HUES64 (cell line): ENCODE measurements around the gene PLB1.

Experiments used
- H3K27ac ChIP-seq: 2 replicates; pipeline ENCODE4 v1.7.0; 2013; ENCODE audit warnings: low read depth, low read length, inconsistent platforms
- H3K27me3 ChIP-seq: 2 replicates; pipeline ENCODE4 v1.6.1; 2013; ENCODE audit warnings: mild to moderate bottlenecking, low read length; ENCODE audit not compliant: insufficient read depth
- H3K36me3 ChIP-seq: 2 replicates; pipeline ENCODE4 v1.6.1; 2013; ENCODE audit warnings: mild to moderate bottlenecking, low read length; ENCODE audit not compliant: insufficient read depth
- H3K4me1 ChIP-seq: 2 replicates; pipeline ENCODE4 v1.6.1; 2013; ENCODE audit warnings: mild to moderate bottlenecking, low read length, moderate library complexity; ENCODE audit not compliant: insufficient read depth
- H3K4me3 ChIP-seq: 2 replicates; pipeline ENCODE4 v1.5.1; 2013; ENCODE audit warnings: mild to moderate bottlenecking, low read length, moderate library complexity
- H3K9ac ChIP-seq: 2 replicates; pipeline ENCODE4 v1.6.1; 2013; ENCODE audit warnings: mild to moderate bottlenecking, low read depth, low read length
- H3K9me3 ChIP-seq: 2 replicates; pipeline ENCODE4 v1.6.1; 2013; ENCODE audit warnings: low read depth, low read length; ENCODE audit not compliant: insufficient read depth
- WGBS: fragments of 150-250, 120-280 bp; methylation state at CpG from one replicate; pipeline ENCODE4 v1.1.7; 2013; ENCODE audit warnings: missing lambda C conversion rate; 5-methylcytosine and 5-hydroxymethylcytosine counted together

PLB1 gene

DNA sequence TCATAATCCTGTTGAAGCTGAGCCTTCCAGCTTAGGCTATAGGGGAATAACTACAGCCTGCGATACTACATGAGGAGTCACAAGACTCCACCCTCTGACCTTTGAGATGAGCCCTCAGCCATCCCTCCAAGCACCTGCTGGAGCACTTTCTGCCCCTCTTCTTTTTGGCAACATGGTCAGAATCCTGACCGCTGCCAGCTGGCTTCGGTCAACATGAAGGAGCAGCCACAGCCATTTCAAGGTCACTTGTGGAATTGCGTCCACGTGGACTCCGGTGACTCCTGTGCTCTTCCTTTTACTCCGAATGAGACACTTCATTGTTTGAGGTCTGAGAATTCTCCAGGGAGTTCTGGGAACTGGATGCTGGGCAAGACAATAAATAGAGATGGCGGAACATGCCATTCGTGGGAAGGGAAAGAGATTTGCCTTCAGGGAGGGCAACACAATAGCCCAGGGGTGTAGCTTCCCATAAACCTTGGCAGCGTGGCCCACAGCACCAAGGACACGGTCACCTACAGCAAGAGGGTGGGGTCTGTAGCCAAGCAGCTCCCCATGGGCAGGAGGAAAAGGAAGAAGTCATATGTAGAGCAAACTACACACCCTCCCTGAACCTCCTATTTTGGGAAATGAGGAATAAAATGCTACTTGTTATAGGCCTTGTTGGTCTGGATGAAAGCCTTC, 182.5 kb downstream of the PLB1 start:
- H3K27me3 ChIP-seq, result no peaks in the 10 kb centered on the region
- no peak overlapping the region for H3K4me3 ChIP-seq
- no peaks in the 10 kb centered on the region for H3K36me3 ChIP-seq
- no peaks in the 10 kb centered on the region for H3K9me3 ChIP-seq
- peaks cover 21% of the 10 kb centered on the region for H3K4me1 ChIP-seq
- no peak overlapping the region for H3K9ac ChIP-seq
- no peak overlapping the region for H3K27ac ChIP-seq
- 96% methylated on average over 11 of the region's 11 CpGs for WGBS

DNA sequence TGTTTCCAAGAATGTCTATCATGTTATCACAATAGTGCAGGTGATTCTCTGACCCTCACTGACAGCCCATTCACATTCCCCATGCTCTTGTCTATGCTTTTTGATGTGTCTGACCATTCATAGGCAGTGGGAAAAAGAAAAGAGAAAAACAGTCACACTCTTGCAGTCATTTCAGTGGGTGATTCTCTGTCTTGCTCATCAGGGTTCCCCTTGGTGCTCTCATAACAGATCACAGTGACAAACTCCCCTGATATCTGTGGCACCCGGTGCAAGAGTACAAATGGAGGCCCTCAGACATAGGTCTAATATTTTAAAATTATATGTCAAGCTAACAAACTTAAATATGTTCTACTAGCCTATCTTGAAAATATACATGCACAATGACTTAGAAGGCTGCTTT, 183.1 kb downstream of the PLB1 start:
- Histone ChIP-seq H3K36me3 (no peaks in the 10 kb centered on the region), H3K4me1 (peaks cover 27% of the 10 kb centered on the region), H3K4me3 (no peak overlapping the region), H3K27me3 (no peaks in the 10 kb centered on the region), H3K9me3 (no peaks in the 10 kb centered on the region), H3K9ac (no peak overlapping the region), H3K27ac (no peak overlapping the region)
- no CpG with 5 or more reads among the region's 1 CpG for WGBS

GRCh38 chr2:28680657-28681056, 184.8 kb downstream of the PLB1 start:
- 91% methylated on average over 6 of the region's 6 CpGs for WGBS
- H3K9ac ChIP-seq, result no peak overlapping the region
- no peaks in the 10 kb centered on the region for H3K9me3 ChIP-seq
- peaks cover 29% of the 10 kb centered on the region for H3K4me1 ChIP-seq
- no peak overlapping the region for H3K4me3 ChIP-seq
- H3K27me3 ChIP-seq, result no peaks in the 10 kb centered on the region
- no peak overlapping the region for H3K27ac ChIP-seq
- H3K36me3 ChIP-seq, result no peaks in the 10 kb centered on the region

DNA sequence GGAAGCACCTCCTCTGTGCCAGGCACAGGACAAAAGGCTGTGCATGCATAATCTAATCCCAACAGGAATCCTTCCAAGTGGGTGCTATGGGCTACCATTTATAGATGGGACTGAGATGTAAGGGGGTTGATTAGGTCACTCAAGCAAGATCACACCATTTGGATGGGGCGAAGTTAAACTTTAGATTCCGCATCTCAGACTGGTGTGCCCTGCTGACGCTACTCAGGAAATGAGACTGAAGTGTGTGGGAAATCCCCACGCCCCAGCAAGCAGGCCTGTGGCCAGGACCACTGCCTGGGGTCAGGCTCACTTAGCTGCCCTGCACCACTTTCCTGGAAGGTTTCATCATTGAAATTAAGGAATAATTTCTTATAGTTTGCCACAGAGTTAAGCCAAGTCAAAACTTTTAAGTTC, 185.3 kb downstream of the PLB1 start:
- Histone ChIP-seq H3K4me3 (no peak overlapping the region), H3K27me3 (no peaks in the 10 kb centered on the region), H3K27ac (no peak overlapping the region), H3K36me3 (no peaks in the 10 kb centered on the region), H3K9ac (no peak overlapping the region), H3K4me1 (peaks cover 29% of the 10 kb centered on the region), H3K9me3 (no peaks in the 10 kb centered on the region)
- 79% methylated on average over 4 of the region's 4 CpGs for WGBS

DNA sequence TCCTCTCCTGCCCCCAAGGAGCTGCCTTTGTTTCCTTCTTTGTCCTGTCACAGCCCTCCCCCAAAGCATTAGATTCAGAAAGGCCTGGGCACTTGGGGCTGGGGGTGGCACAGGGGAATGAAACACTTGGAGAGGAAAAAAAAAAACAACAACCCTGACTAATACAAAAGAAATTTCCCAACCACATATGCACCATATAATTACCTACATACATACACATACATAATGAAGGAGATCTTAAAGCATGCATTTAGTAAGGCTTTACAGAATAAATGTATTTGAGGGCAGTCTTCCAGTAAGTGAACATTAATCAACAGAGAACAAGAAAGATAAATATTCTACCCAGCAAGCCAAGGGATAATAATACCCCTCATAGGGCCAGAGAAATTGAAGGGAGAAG, 185.7 kb downstream of the PLB1 start:
- H3K9me3 ChIP-seq, result no peaks in the 10 kb centered on the region
- H3K36me3 ChIP-seq, result no peaks in the 10 kb centered on the region
- no peak overlapping the region for H3K9ac ChIP-seq
- peaks cover 29% of the 10 kb centered on the region for H3K4me1 ChIP-seq
- H3K27me3 ChIP-seq, result no peaks in the 10 kb centered on the region
- no peak overlapping the region for H3K4me3 ChIP-seq
- no peak overlapping the region for H3K27ac ChIP-seq

DNA sequence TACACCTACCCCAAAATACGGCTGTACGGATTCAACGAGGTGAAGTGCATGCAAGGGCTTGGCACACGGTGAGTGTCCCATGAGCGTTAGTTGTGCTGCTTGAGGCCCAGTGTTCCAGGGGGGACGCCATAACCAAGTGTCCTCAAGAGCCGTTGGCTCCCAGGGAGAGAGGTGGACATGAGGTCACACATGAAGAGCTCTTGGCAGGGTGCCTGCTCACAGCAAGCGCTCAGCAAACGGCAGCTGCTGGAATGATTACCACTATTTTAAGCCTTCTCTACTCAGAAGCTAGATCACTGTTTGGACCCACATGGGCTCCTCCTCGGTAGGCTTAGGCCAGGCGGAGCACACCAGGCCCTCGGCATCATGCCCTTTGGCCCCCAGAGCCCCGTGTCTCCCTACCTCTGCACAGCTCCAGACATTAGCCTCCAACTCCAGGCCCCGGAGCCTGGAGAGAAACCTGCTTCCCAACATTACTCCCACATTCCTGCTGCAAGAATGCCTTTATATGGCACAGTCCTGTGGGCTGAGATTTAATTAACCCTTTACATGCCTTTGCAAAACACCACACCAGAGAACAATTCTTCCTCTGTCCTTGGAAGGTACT, 187.3 kb downstream of the PLB1 start:
- Histone ChIP-seq H3K27me3 (no peaks in the 10 kb centered on the region), H3K27ac (peak overlapping the region; percentile 39; the same call in 1 of the 2 replicates), H3K9me3 (no peaks in the 10 kb centered on the region), H3K9ac (peak overlapping the region; percentile 57; the same call in 1 of the 2 replicates), H3K36me3 (no peaks in the 10 kb centered on the region), H3K4me3 (peak overlapping the region; percentile 17; the same call in 1 of the 2 replicates), H3K4me1 (peaks cover 29% of the 10 kb centered on the region)
- WGBS, result 75% methylated on average over 14 of the region's 14 CpGs

GRCh38 chr2:28684142-28684858, 188.4 kb downstream of the PLB1 start:
- H3K4me3 ChIP-seq, result no peak overlapping the region
- H3K4me1 ChIP-seq, result peaks cover 29% of the 10 kb centered on the region
- no peaks in the 10 kb centered on the region for H3K9me3 ChIP-seq
- WGBS, result 89% methylated on average over 13 of the region's 13 CpGs
- H3K27ac ChIP-seq, result no peak overlapping the region
- H3K27me3 ChIP-seq, result no peaks in the 10 kb centered on the region
- H3K36me3 ChIP-seq, result no peaks in the 10 kb centered on the region
- no peak overlapping the region for H3K9ac ChIP-seq

- Histone ChIP-seq H3K9me3 (no peaks in the 10 kb centered on the region), H3K27ac (no peak overlapping the region), H3K27me3 (no peaks in the 10 kb centered on the region), H3K9ac (no peak overlapping the region), H3K4me3 (no peak overlapping the region), H3K36me3 (no peaks in the 10 kb centered on the region), H3K4me1 (peaks cover 23% of the 10 kb centered on the region)
Measured at GRCh38 chr2:28687171-28687570, 191.3 kb downstream of the PLB1 start.

GRCh38 chr2:28687640-28688385, 192.0 kb downstream of the PLB1 start:
- H3K9me3 ChIP-seq, result no peaks in the 10 kb centered on the region
- H3K36me3 ChIP-seq, result no peaks in the 10 kb centered on the region
- no peak overlapping the region for H3K27ac ChIP-seq
- H3K27me3 ChIP-seq, result no peaks in the 10 kb centered on the region
- H3K4me1 ChIP-seq, result peaks cover 24% of the 10 kb centered on the region
- H3K4me3 ChIP-seq, result no peak overlapping the region
- no peak overlapping the region for H3K9ac ChIP-seq
- 94% methylated on average over 6 of the region's 7 CpGs for WGBS

DNA sequence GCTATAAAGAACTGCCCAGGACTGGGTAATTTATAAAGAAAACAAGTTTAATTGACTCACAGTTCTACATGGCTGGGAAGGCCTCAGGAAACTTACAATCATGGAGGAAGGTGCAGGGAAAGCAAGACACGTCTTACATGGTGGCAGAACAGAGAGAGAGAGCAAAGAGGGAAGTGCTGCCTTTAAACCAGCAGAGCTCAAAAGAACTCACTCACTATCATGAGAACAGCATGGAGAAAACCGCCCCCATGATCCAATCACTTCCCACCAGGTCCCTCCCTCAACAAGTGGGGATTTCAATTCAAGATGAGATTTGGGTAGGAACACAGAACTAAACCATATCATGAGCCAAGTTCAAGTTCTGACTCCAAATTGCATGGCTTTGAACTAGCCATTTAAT, 193.0 kb downstream of the PLB1 start:
- H3K36me3 ChIP-seq, result no peaks in the 10 kb centered on the region
- H3K9me3 ChIP-seq, result no peaks in the 10 kb centered on the region
- no peak overlapping the region for H3K9ac ChIP-seq
- H3K27me3 ChIP-seq, result no peaks in the 10 kb centered on the region
- no peak overlapping the region for H3K27ac ChIP-seq
- 61% methylated on average over 2 of the region's 2 CpGs for WGBS
- H3K4me3 ChIP-seq, result no peak overlapping the region
- peaks cover 14% of the 10 kb centered on the region; the same call in 1 of the 2 replicates for H3K4me1 ChIP-seq

DNA sequence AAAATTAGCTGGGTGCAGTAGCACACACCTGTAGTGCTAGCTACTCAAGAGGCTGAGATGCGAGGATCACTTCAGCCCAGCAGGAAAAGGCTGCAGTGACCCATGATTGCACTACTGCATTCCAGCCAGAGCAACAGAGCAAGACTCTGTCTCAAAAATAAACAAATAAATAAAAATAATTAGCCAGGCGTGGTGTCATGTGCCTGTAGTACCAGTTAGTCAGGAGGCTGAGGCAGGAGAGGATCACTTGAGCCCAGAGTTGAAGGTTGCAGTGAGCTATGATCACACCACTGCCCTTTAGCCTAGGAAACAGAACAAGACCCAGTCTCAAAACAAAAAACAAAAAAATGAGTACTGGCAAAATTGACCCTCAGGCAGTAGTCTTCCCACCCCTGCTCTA, 193.9 kb downstream of the PLB1 start:
- Histone ChIP-seq H3K27me3 (no peaks in the 10 kb centered on the region), H3K36me3 (no peaks in the 10 kb centered on the region), H3K4me1 (peaks cover 11% of the 10 kb centered on the region; the same call in 1 of the 2 replicates), H3K9me3 (no peaks in the 10 kb centered on the region), H3K27ac (no peak overlapping the region), H3K9ac (no peak overlapping the region), H3K4me3 (no peak overlapping the region)
- WGBS, result 96% methylated on average over 2 of the region's 2 CpGs
